ENCODE results near the gene BAIAP3. TPM values are rescaled to one million over a fixed set of nuclear protein-coding genes. Genes with fewer than 3 reads are reported as not detected.

Gene BAIAP3
- total RNA-seq, 1 donor from 2014 or later, result 3.0 TPM

DNA sequence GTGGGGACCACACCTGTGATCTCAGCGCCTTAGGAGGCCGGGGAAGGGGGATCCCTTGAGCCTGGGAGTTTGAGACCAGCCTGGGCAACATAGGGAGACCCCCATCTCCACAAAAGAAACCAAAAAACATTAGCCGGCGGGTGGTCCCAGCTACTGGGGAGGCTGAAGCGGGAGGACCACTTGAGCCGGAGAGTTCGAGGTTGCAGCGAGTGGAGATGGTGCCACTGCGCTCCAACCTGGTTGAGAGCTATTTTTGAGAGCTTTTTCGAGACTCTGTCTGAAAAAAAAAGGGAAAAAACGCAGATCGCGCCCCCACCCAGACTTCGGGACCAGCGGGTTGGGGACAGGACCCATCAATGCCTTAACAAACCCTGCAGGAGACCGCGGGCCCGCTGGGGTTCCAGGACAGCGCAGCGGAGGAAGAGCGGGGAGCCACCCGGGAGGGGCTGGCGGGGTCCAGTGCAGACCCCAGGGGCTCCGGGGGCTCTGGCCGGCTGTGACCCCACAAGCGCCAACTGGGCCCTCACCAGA lies 762 bp upstream of the BAIAP3 start:
- ATAC-seq, result no peak
- Histone ChIP-seq H3K4me1 (peaks cover 32% of the 10 kb centered on the region), H3K4me3 (peak overlapping the region; percentile 36), H3K27ac (peak overlapping the region; percentile 58), H3K36me3 (no peaks in the 10 kb centered on the region), H3K9me3 (no peaks in the 10 kb centered on the region), H3K27me3 (peaks cover 55% of the 10 kb centered on the region)
- TF ChIP-seq, protein P1, sequence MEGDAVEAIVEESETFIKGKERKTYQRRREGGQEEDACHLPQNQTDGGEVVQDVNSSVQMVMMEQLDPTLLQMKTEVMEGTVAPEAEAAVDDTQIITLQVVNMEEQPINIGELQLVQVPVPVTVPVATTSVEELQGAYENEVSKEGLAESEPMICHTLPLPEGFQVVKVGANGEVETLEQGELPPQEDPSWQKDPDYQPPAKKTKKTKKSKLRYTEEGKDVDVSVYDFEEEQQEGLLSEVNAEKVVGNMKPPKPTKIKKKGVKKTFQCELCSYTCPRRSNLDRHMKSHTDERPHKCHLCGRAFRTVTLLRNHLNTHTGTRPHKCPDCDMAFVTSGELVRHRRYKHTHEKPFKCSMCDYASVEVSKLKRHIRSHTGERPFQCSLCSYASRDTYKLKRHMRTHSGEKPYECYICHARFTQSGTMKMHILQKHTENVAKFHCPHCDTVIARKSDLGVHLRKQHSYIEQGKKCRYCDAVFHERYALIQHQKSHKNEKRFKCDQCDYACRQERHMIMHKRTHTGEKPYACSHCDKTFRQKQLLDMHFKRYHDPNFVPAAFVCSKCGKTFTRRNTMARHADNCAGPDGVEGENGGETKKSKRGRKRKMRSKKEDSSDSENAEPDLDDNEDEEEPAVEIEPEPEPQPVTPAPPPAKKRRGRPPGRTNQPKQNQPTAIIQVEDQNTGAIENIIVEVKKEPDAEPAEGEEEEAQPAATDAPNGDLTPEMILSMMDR (IDR thresholded peaks at IDR 0.05), result no peak
- no peak for DNase-seq
- intact Hi-C loops (cut with DNase I), result no loop called here

DNA sequence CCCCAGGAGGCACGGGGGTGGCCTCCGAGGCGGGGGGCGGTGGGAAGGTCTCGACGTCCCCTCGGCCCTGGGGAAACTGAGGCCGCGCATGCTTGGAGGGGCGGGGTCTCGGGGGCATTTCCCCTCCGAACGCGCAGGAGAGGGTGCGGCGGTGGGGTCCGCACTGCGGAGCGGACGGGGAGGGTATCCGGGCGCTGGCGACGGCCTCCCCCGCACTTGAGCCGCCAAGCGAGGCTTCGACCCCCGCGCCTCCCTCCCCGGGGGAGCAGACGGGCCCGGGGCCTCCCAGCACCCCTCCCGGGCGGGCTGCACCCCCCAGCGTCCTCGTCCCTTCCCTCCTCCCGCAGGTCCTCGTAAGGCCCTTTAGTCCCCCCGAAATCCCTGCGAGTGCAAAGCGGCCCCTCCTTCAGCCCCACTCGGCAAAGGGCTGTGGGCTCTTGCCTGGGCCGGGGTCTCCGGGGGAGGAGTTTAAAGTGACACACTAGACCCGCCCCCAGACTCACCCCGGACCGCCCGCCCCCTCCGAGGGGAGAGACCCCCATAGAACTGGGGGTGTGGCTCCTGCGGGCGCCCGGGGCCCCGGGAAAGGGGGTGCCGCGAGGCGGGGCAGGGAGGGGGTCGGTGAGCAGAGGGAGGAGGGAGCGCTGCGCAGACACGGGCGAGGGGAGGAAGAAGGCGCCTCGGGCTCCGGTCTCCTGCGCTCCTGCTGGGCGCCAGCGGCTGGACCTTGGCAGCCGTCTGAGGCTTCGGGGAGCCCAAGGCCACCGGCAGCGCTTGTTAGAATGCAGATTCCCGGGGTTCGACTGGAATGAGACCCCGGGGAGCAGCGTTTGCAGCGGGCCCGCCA lies 632 bp downstream of the BAIAP3 start:
- ATAC-seq (no peak), DNase-seq (no peak)
- H3K36me3 ChIP-seq, result no peaks in the 10 kb centered on the region
- no peaks in the 10 kb centered on the region for H3K9me3 ChIP-seq
- intact Hi-C loops (cut with DNase I), result no loop called here
- H3K27me3 ChIP-seq, result peaks cover 55% of the 10 kb centered on the region
- H3K4me1 ChIP-seq, result peaks cover 32% of the 10 kb centered on the region
- TF ChIP-seq, protein P1 (IDR thresholded peaks at IDR 0.05), result no peak
- no peak overlapping the region for H3K27ac ChIP-seq
- H3K4me3 ChIP-seq, result peak overlapping the region; percentile 36

GRCh38 chr16:1334739-1335138 lies 1.3 kb downstream of the BAIAP3 start:
- TF ChIP-seq, protein P1 (IDR thresholded peaks at IDR 0.05), result no peak
- intact Hi-C loops (cut with DNase I), result no loop called here
- no peaks in the 10 kb centered on the region for H3K9me3 ChIP-seq
- peaks cover 32% of the 10 kb centered on the region for H3K4me1 ChIP-seq
- H3K36me3 ChIP-seq, result no peaks in the 10 kb centered on the region
- peaks cover 55% of the 10 kb centered on the region for H3K27me3 ChIP-seq
- no peak for ATAC-seq
- H3K27ac ChIP-seq, result no peak overlapping the region
- no peak for DNase-seq
- H3K4me3 ChIP-seq, result no peak overlapping the region

DNA sequence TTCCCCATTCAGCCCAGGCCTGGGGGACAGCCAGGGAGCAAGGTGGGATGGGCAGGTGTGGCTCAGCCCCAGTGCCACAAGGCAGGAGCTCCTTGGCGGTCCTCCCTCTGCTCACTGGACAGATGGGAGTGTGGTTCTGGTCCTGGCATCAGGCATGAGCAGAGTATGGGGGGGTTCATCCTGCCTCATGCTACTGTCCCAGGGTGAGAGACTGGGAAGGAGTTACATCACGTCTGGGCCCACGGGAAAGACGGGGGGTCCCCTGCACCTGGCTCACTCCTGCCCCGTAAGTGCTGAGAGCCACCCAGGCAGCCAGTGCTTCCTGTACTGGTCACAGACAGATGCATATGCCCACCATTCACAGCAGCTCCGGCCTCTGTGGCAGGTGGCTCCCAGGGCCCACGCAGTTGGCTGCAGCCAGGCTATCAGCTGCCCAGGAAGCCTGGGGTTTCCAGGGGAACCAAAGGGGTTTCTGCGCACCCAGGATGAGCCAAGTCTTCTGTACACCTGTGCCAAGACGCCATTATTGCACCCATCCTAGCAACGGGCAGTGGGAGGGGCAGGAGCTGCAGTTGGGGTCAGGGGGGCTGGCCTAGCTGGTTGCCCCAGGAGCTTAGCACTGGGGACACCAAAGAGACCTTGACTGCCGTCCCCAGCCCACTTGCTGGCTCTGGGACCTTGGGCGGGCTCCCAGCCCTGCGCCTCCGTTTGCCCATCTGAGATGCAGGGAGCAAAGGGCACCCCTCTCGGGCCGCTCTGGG lies 1.9 kb downstream of the BAIAP3 start:
- no peak for DNase-seq
- Histone ChIP-seq H3K27ac (no peak overlapping the region), H3K36me3 (no peaks in the 10 kb centered on the region), H3K4me1 (peaks cover 32% of the 10 kb centered on the region), H3K27me3 (peaks cover 55% of the 10 kb centered on the region), H3K4me3 (no peak overlapping the region), H3K9me3 (no peaks in the 10 kb centered on the region)
- intact Hi-C loops (cut with DNase I), result no loop called here
- TF ChIP-seq, protein P1 (IDR thresholded peaks at IDR 0.05), result no peak
- ATAC-seq, result no peak

DNA sequence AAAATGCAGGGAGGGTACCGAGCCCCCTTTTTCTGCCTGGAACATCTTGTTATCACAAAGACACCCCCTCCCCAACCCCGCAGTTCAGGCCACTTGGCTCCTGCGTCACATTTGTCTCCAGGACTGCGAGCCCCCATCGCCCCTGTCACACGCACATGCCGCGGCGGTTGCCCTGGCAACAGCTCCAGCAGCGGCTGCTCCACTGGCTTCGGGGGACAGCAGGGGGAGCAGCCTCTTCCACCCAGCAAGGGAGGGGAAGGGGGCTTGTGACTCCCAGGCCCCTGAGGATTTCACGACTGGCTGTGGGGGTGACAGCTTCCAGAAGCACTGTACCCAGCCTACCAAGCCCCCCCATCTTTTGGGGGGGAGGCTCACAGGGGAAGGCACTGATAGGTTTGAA lies 2.6 kb downstream of the BAIAP3 start:
- no peak for DNase-seq
- H3K27me3 ChIP-seq, result peaks cover 55% of the 10 kb centered on the region
- no peak for ATAC-seq

More for the DNA sequence above, 2.6 kb downstream of the BAIAP3 start:
- H3K36me3 ChIP-seq, result no peaks in the 10 kb centered on the region
- H3K27ac ChIP-seq, result no peak overlapping the region
- intact Hi-C loops (cut with DNase I), result no loop called here
- H3K4me3 ChIP-seq, result no peak overlapping the region
- peaks cover 32% of the 10 kb centered on the region for H3K4me1 ChIP-seq
- TF ChIP-seq, protein P1 (IDR thresholded peaks at IDR 0.05), result no peak
- H3K9me3 ChIP-seq, result no peaks in the 10 kb centered on the region
